ENCODE data around the gene SIAH1.

Gene SIAH1

GRCh38 chr16:48347191-48347865 is 37.9 kb downstream of the SIAH1 start:
- Histone ChIP-seq H3K27me3 (ENCODE audit: low read length) (no peaks in the 10 kb centered on the region), H4K20me1 (ENCODE audit: low read depth, low read length) (no peaks in the 10 kb centered on the region), H2AFZ (ENCODE audit: low read depth, low read length, severe bottlenecking) (no peak overlapping the region), H3K9ac (ENCODE audit: low read length) (no peak overlapping the region), H3K4me3 (ENCODE audit: insufficient read depth, low read length, poor library complexity, severe bottlenecking) (no peak overlapping the region), H3K36me3 (ENCODE audit: low read length) (no peaks in the 10 kb centered on the region; the same call in 1 of the 2 replicates), H3K27ac (ENCODE audit: low read depth, low read length) (no peak overlapping the region), H3K4me2 (ENCODE audit: low read depth, low read length, poor library complexity, severe bottlenecking) (no peak overlapping the region), H3F3A (ENCODE audit: insufficient read depth) (no peaks in the 10 kb centered on the region), H3K79me2 (ENCODE audit: insufficient read depth, low read length) (no peaks in the 10 kb centered on the region), H3K9me3 (ENCODE audit: insufficient read depth, low read length) (no peaks in the 10 kb centered on the region), H3K9me2 (replicated peaks; ENCODE audit: insufficient read depth, low read length) (no peaks in the 10 kb centered on the region)
- TF ChIP-seq EZH2phosphoT487 (conservative IDR thresholded peaks at IDR 0.05; ENCODE audit: low read length), result no peak
- TF ChIP-seq CTCF (IDR thresholded peaks at IDR 0.05; ENCODE audit: insufficient read depth, low read length, poor library complexity, severe bottlenecking), result no peak

- no peaks in the 10 kb centered on the region for H3K9me3 ChIP-seq (ENCODE audit: insufficient read depth, low read length)
- no peaks in the 10 kb centered on the region for H3F3A ChIP-seq (ENCODE audit: insufficient read depth)
- H3K79me2 ChIP-seq (ENCODE audit: insufficient read depth, low read length), result no peaks in the 10 kb centered on the region
- H3K9me2 ChIP-seq (replicated peaks; ENCODE audit: insufficient read depth, low read length), result no peaks in the 10 kb centered on the region
- no peaks in the 10 kb centered on the region for H4K20me1 ChIP-seq (ENCODE audit: low read depth, low read length)
- no peak overlapping the region for H3K4me3 ChIP-seq (ENCODE audit: insufficient read depth, low read length, poor library complexity, severe bottlenecking)
- no peak overlapping the region for H3K27ac ChIP-seq (ENCODE audit: low read depth, low read length)
- no peaks in the 10 kb centered on the region; the same call in 1 of the 2 replicates for H3K36me3 ChIP-seq (ENCODE audit: low read length)
- TF ChIP-seq EZH2phosphoT487 (conservative IDR thresholded peaks at IDR 0.05; ENCODE audit: low read length) (no peak), CTCF (IDR thresholded peaks at IDR 0.05; ENCODE audit: insufficient read depth, low read length, poor library complexity, severe bottlenecking) (no peak)
- no peak overlapping the region for H2AFZ ChIP-seq (ENCODE audit: low read depth, low read length, severe bottlenecking)
- no peak overlapping the region for H3K4me2 ChIP-seq (ENCODE audit: low read depth, low read length, poor library complexity, severe bottlenecking)
- no peaks in the 10 kb centered on the region for H3K27me3 ChIP-seq (ENCODE audit: low read length)
- H3K9ac ChIP-seq (ENCODE audit: low read length), result no peak overlapping the region
These were observed 42.6 kb downstream of the SIAH1 start for GRCh38 chr16:48342591-48342990.

DNA sequence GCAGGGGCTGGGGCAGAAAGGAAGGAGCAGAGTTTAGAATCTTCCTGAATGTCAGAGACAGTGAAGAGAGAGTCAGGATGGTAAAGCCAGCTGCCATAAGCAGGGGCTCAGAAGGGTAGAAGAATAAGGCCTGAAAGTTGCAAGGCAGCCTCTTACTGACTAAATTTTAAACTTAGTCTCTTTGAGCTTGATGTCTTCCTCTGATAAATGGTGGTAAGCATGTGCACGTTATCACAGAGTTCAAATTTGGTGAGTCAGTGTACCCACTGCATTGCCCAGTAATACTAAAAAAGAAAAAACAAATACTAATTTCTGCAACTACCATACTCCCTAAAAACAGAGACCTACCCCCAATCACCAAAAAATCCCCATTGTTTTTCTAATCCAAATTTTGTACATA is 45.2 kb downstream of the SIAH1 start:
- H3K9me2 ChIP-seq (replicated peaks; ENCODE audit: insufficient read depth, low read length), result no peaks in the 10 kb centered on the region
- no peak overlapping the region for H3K9ac ChIP-seq (ENCODE audit: low read length)
- TF ChIP-seq CTCF (IDR thresholded peaks at IDR 0.05; ENCODE audit: insufficient read depth, low read length, poor library complexity, severe bottlenecking), result no peak
- TF ChIP-seq EZH2phosphoT487 (conservative IDR thresholded peaks at IDR 0.05; ENCODE audit: low read length), result no peak
- H3K27ac ChIP-seq (ENCODE audit: low read depth, low read length), result no peak overlapping the region
- no peaks in the 10 kb centered on the region for H4K20me1 ChIP-seq (ENCODE audit: low read depth, low read length)
- H3K4me3 ChIP-seq (ENCODE audit: insufficient read depth, low read length, poor library complexity, severe bottlenecking), result no peak overlapping the region
- no peaks in the 10 kb centered on the region for H3K9me3 ChIP-seq (ENCODE audit: insufficient read depth, low read length)
- no peak overlapping the region for H2AFZ ChIP-seq (ENCODE audit: low read depth, low read length, severe bottlenecking)
- peaks cover 3% of the 10 kb centered on the region; the same call in 1 of the 2 replicates for H3K36me3 ChIP-seq (ENCODE audit: low read length)
- no peak overlapping the region for H3K4me2 ChIP-seq (ENCODE audit: low read depth, low read length, poor library complexity, severe bottlenecking)
- H3F3A ChIP-seq (ENCODE audit: insufficient read depth), result no peaks in the 10 kb centered on the region
- no peaks in the 10 kb centered on the region for H3K79me2 ChIP-seq (ENCODE audit: insufficient read depth, low read length)
- no peaks in the 10 kb centered on the region for H3K27me3 ChIP-seq (ENCODE audit: low read length)
